IPS-NIHi11 (cell line): ENCODE results near the gene IGSF3.
"Not testable (repeated sequence)": the region's sequence is repeated elsewhere in the genome, so short reads cannot be mapped to it uniquely, and the experiment has no call there.

Experiments used
- DNase-seq: peaks from one replicate; pipeline ENCODE4 v3.0.0; 2012; ENCODE audit warnings: mixed read lengths, low spot score

Gene IGSF3

DNA sequence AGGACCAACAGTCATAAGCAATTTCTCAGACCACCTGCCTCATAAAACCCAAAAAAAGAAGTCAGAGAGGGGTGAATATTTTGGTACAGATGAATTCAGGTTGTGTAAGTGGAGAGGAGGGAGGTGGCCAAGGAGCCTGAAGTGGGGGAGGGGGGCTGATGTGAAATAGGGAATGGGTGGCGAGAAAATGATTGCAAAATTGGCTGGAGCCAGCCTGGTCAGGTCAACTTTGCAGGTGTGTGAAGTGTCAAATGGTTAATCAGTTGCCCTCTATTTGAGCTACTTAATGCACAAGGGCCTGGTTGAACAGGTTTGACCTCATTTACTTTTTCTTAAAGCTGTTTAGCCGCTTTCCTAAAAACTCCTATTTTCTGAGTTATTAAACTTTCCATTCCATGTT, 38.1 kb downstream of the IGSF3 start:
- DNase-seq: not testable (repeated sequence)

DNA sequence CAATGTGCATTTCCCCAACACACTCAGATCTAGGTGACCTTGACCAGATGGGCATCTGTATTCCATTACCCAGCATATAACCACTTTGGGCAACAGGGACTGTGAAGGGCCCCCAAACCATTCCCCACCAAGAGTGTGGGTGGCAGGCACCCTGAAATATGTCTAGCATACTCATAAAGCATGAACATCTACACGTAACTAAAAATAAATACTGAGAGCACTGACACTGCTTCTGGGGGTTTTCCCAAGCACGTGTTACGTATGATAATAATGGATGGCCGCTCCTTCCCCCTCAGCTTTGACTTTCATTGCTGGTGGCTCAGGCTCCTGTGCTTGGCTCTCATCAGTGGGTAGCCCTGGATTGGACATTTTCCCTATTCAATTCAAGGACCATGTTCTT, 39.1 kb downstream of the IGSF3 start:
- no peak for DNase-seq

DNA sequence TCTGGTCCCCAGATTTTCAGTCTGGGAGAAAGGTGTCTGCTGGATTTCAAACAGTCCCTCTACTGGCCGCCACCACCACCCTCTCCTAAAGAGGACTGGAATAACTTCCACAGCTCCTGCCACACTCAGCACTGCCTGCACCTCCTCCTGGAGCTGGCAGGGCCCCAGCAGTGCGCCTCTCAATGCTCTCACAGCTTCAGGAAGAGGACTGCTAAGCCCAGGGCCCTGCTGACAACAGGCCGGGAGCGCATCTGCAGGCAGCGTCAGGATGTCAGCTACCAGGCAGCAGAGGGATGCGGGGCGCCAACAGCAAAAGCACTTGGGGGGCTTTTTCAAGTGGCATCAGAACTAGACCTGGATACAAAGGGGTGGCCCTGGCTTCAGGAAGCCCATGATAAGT, 40.2 kb downstream of the IGSF3 start:
- DNase-seq: not testable (repeated sequence)

DNA sequence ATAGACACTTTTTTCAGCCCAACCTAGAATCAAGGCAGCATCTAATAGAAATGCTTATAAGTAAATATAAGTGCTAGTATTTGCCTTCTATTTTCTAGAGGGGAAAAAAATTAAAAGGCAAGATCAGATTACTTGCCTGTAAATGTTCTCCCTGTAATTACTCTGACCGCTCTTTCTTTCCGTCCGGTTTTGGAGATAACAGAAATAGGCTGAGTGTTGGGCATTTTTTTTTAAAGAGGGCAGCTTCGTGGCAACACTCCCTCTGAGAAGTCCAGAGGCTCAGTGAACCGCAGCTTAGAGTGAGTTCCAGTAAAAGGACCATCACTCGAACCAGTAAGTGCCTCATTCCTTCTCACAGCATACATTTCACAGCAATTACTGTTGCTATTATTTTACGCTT, 40.6 kb downstream of the IGSF3 start:
- not testable (repeated sequence) for DNase-seq

DNA sequence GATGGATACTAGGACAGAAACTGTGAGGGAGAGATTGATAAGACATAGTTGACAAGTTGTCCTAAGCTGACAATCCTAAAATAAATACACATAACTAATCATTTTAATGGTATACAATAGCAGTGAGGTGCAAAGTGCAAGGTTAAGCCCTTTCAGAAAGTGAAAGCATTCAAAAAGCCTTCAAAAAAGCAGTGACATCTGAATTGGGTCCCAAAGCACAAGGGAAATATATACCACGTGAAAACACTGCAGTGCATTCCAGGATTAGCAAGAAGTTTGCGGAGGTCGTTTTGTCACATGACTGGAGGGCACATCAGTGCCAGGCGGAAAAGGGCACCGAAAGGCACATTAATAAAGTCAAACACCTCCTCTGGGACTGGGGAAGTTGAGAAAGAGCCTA, 42.4 kb downstream of the IGSF3 start:
- not testable (repeated sequence) for DNase-seq

DNA sequence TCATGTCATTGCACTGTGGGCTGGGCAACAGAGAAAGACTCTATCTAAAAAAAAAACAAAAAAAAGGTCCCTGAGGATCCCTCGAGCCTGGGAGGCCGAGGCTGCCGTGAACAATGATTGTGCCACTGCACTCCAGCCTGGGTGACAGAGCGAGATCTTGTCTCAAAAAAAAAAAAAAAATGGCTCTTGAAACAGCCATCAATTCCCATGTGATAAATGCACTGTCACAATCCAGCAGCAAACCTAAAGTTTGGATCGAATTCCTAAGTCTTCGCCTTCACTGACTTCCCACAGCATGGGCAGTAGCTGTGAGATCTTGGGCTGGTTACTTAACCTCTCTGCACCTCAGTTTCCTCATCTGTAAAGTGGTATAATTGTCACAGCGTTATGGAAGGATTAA, 43.5 kb downstream of the IGSF3 start:
- DNase-seq: no peak

DNA sequence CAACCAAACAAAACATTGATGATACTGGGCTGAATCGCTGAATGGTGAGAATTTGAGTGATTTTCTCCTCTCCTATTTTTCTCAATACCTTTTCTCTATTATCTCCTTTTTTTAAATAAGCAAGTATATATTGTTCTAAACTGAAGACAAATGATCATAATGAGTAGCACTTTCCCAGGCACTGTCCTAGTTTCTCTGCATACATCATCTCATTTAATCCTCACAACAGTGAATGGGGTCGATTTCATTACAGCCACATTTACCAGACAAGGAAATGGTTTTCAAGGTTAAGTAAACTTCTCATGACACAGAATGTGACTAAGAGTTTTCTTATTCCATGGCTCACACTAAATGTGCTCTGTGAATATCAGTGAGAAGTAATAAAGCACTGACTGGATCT, 45.0 kb downstream of the IGSF3 start:
- not testable (repeated sequence) for DNase-seq

DNA sequence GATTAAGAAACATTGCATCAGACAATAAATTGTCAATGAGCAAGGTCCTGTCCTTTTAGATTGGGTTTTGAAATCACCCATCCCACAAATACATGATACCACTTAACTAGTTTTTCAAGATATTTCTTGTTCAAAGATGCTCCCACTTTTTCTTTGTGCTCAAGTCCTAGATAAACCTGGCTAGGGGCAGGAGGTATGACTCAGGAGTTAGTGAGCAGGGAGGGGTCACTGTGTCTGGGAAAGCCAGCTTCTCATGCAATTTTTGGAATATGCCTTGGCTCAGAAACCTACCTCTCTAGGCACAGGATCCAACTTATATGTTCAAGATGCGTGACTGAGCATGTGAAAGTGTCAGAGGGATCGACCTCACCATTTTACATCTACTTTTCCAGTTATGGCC, 45.8 kb downstream of the IGSF3 start:
- DNase-seq: not testable (repeated sequence)

DNA sequence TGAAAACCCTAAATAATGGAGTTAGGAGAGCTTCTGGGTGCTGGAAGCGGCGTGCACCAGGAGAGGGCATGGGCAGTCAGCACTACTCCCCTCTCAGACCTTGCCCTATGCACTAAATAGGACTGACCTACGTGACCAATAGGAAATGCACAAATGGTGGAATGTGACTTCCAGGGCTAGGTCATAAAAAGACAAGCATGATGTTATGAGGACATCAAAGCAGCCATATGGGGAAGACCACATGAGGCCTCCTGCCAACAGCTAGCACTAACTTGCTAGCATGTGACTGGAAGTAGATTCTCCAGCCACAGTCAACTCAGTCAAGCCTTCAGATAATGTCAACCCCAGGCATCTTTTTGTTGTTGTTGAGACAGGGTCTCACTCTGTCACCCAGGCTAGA, 47.1 kb downstream of the IGSF3 start:
- not testable (repeated sequence) for DNase-seq

DNA sequence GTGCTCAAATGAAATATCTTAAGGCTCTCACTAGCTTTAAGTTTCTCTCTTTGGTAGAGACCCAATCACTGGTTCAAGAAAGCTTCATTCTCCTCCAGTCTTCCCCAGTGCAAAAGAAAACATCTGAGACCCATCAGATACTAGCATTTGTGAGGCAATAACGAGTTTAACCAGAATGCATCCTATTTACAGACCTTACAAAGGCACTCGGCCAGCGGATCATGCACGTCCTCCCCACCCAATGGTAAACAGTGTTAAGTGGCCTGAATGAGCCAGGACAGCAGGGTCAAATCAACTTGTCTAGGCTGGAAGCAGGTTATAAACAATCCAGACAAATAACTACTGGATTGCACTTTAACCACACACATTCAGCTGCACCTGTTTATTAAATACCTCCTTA, 48.4 kb downstream of the IGSF3 start:
- not testable (repeated sequence) for DNase-seq

DNA sequence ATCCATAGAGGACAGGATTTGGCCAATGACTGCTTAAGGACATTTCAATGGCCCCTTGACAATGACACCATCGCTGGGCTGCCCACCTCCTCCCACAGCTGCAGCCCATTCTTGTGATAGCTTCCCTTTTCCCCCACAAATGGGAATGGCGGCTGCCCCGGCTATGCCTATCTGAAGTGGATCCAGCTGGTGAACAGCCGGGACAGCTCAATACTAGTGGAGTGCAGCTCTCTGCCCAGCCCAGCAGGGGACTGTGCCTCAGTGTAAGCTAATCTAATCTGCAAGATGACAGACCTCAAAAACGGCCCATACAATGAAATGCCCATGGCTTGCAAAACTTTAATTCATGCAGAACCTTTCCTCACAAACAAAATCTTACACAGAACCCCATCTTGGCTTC, 49.7 kb downstream of the IGSF3 start:
- DNase-seq: not testable (repeated sequence)

DNA sequence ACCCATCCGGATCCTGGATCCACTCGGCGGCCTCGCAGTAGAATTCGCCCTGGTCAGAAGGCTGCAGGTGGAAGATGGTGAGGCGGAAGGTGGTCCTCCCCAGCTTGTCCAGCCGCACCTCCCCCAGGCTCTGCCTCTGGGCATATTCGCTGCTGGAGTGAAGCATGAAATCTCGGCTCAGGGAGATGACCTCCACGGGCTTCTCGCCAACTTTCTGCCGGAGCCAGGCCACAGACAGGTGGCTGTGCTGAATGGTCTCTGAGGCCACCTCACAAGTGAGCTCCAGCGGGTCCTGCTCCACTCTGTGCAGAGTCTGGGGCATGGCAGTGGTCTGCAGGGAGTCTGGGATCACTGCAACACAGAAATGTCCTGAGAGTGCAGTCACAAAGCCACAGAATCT, 53.7 kb downstream of the IGSF3 start:
- not testable (repeated sequence) for DNase-seq

DNA sequence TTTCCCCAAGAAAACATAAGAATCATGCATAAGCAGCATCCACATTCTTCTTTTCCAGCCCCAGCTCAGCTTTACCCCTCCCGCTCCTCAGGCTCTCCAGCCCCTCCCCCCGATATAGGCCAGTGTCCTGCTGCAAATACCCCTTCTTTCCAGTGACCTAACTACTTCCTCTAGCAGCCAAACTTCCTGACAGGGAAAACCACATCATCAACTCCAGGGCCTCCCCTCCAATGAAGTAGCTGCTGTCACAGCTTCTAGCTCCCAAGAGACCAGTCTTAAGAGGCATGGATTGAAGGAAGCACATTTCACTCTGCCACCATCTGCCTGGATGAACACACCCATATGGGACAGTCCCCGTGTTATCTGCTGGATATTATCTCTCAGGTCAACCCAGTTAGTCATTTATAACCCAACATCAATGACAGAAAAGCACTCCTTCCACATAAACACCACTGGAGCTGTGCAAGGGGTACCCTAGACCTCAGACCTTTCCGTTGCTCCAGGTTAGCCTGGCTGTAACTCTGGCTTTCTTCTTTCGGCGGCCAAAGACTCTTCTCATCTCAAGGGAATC, 57.6 kb downstream of the IGSF3 start:
- DNase-seq: not testable (repeated sequence)

DNA sequence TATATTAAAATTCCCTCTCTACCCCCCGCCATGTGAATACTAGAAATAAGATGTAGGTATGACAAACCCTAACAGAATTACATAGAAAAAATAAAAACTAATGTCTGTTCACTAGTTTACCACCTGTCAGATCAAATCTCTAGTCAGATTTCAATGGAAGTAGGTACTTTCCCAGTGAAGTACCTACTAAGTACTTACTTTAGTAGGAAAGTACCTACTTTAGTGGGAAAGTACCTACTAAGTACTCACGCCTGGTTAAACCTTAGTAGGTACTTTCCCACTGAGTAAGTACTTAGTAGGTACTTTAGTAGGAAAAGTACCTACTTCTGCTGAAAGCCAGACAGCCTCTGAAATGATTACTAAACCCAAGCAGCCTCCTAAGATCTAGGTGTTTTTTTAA, 58.7 kb downstream of the IGSF3 start:
- DNase-seq: not testable (repeated sequence)

DNA sequence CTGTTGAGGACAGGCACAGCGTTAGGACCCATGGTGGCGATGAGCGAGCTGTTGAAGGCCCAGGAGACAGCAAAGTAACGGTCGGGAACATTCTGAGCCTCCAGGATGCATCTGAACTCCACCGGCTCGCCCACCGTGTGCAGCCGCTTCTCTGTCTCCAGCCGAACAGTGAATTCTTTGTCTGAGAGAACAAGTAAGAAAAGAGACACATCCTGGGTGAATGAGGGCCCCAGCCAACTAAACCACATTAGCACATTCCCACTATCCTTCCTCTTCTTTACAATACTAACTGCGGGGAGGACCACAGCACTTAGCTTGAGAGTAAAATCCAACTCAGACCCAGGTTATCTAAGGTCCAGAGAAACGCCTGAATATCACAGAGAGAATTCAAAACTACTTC, 59.4 kb downstream of the IGSF3 start:
- not testable (repeated sequence) for DNase-seq

DNA sequence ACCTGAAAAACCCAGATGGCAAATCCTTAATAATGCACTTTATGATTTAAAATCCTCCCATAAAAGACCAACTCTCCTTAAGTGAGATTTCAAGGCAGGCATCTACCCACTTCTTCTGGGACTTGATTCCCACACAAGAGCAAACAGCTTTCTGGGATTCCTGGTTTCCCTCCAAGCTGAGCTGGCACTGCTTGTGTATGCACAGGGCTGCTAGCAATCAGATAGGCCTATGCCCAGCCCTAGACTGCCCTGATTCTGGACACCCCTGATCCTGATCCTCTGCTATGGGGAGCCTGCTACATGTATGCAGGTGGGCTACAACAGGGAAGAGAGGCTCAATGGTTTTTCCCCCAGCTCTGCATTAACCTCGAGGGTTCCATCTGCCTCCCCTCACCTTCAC, 60.1 kb downstream of the IGSF3 start:
- DNase-seq: not testable (repeated sequence)

DNA sequence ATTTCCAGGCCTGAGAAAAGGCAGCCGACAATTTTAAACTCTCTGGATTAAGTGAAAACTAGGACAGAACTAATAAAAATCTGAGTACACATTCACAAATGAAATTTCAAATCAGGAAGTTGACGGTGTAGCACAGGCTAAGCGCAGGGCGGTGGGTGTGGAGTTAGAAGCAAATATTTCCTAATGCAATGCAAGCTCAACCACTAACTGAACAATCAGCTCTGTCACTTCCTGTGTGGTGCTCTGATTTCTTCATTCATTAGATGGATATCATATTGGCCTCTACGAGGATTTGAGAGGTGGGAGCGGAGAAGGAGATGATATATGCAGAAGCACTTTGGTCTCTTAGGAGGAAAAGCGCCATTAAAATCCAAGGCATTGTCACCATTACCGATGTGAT, 61.5 kb downstream of the IGSF3 start:
- DNase-seq: not testable (repeated sequence)

DNA sequence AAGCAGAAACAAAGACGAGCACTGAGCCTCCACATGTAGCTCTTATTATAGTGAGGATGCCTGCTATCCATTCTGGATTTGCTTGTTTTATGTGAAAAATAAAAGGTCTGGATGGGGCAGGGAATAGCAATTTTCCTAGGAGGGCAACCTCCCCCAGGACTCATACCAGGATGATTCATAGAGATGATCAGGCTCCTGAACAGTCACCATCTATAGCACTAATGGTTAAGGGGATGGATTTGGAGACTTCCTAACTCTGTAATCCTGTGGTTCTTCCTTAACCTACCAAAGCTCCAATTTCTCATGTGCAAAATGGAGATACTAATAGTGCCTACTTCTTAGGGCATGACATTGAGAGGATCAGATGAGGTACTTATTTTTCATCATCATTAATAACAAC, 62.2 kb downstream of the IGSF3 start:
- no peak for DNase-seq

DNA sequence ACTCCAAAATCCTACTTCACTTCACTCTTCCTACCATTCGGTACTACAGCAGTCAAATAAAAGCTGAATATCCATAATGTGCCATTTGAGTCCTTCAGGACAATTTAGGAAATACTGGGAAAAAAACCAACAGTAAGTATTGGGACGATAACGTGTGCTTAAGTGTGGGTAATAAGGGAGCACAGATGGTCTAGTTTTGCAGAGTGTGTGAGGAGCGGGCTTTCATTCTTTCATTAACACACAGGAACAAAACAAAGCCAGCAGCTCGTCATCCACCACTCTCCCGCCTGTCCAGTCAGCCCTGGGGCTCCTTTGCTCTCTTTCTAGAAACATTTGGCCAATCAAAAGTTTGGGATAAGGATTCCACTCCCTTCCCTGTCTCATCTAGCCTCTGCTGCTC, 63.1 kb downstream of the IGSF3 start:
- not testable (repeated sequence) for DNase-seq

DNA sequence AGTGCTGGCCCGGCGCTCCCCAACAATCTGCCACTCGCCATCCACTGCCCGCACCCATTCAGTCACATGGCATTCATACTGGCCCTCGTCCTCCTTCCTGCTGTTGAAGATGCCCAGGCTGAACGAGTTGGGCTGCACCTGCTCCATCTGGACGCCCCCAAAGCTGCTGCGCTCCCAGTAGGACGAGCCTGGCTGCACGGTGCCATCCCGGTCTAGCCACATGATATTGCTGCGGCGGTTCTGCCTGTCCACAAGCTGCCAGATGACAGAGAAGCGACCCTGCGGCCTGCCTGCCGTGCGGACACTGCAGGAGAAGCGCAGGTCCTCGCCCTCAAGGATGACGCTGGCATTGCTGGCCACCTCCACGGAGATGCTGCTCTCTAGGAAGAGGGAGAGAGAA, 63.9 kb downstream of the IGSF3 start:
- DNase-seq: not testable (repeated sequence)

DNA sequence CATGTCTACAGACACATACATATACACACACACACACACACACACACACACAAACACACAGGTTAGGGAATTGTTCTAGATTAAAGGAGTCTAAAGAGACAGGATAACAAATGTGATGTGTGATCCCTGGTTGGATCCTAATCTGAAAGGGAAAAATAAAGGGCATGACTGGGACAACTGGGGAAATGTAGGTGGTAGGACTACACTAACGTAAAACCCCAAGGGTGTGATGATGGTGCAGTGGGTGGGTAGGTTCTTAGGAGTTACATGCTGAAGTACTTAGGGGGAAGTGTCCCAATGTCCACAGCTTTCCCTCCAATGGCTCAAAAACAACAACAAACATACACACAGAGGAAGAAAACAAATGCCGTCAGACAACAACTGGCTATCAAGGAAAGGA, 68.2 kb downstream of the IGSF3 start:
- not testable (repeated sequence) for DNase-seq

DNA sequence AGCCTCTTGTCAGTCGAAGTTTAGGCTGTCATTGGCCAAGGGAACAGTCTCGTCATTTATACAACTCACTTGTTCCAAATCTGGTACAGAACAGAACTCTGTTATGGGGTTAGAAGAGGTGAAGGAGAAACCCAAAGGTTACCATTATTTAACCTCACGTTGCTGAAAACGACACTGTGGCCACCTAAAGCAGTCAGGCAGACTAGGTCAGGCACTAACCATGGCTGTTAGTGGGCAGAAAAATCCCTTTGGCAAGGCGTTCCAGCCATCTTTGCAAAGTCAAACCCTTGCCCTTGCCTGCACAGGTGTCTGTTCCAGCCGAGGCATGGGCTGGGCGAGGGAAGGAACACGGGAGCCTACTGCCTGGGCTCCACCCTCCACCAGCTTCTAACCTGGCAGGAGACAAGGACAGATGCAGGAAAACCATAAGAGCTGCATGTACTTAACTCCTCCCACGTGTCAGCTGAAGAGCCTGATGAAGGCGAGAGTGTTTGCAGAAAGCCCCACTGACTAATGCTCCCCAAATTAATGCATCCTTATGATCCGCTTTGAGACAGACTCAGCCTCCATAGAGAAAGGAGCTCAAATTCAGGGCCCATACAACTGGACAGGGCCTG, 69.0 kb downstream of the IGSF3 start:
- not testable (repeated sequence) for DNase-seq

DNA sequence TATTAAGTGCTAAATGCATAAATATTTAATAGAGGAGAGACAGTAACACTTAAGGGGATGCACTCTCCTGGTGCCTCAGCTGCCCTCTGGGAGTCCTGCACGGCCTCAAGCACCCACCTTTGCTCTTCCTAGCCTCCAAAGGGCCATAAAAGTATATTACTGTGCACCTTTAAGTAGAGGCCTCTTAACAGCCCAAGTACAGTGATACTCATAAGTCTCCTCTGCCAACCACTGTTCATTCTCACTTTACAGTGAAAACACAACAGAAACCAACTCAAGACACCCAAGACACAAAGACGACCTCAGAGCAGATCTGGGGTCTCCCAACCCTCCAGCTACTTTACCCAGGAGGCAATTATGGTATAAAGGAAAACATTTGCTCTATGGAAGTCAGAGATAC, 70.1 kb downstream of the IGSF3 start:
- not testable (repeated sequence) for DNase-seq

DNA sequence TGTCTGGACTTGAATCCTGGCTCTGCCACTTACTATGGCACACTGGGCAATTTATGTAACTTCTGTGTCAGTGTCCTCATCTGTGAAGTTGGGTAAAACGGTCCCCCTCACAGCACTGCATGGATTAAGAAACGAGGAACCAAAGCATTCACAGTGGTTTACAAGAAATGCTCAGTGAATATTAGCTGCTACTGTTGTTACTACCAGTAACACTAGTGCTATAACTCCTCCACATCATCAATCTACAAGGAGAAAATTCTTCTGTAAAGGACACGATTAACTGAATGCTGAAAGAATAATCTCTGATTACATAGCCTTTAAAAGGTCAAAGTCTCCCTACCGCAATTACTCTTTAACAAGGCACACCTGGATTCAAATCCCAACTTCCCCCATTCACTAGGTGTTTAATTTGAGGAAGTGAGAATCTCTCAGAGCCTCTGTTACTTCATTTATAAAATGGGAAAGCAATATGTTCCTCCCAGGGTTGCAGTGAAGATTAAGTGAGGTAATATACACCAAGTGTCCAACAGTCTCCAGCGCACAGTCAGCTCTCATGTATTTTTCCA, 70.7 kb downstream of the IGSF3 start:
- not testable (repeated sequence) for DNase-seq
